Endothelial cell of umbilical vein (primary cell): Measurements from ENCODE around the gene ATOX1. TPM values are rescaled to one million over a fixed set of nuclear protein-coding genes. Genes with fewer than 3 reads are reported as not detected.

Source experiments
- BruUV-seq: library from RNA; stranded (reverse); fragments of 400-500 nt; replicated peaks from 2 replicates; lab custom pipeline; 2021; lab: Mats Ljungman, UMichigan
- CTCF ChIA-PET: fragments of 300-600, 350-600 bp; sonication (Branson Sonifier 250); formaldehyde crosslinking; loops from one replicate; lab custom pipeline; 2021; ENCODE audit warnings: antibody characterized with exemption, inconsistent platforms; lab: Charles Lee
- POLR2A ChIA-PET: fragments of 300-600, 350-600 bp; sonication (Branson Sonifier 250); formaldehyde crosslinking; loops from one replicate; lab custom pipeline; 2021; ENCODE audit warnings: antibody characterized with exemption, inconsistent platforms; lab: Charles Lee
- DNase-seq: peaks from one replicate; pipeline ENCODE4 v3.0.0-alpha.2; 2011; ENCODE audit warnings: low read depth, low spot score
- FAIRE-seq: peaks from 2 replicates; lab custom pipeline; 2011; peaks lifted over from hg19 to GRCh38; lab: Jason Lieb, UNC
- H2AFZ ChIP-seq: 2 replicates; pipeline ENCODE4 v1.6.0; 2012; ENCODE audit warnings: low read depth, low read length, control low read depth, inconsistent platforms
- H3K27ac ChIP-seq: 2 replicates; pipeline ENCODE4 v1.5.1; 2011; ENCODE audit warnings: low read depth, mild to moderate bottlenecking, control low read depth, low read length, moderate library complexity; ENCODE audit not compliant: insufficient read depth
- H3K27me3 ChIP-seq, 2 experiments: 2 replicates each; pipeline versions ENCODE4 v1.6.0 to v1.6.1; 2011; ENCODE audit warnings: low read length in 2 of 2, mixed read lengths in 1 of 2; ENCODE audit not compliant: control insufficient read depth in 2 of 2, insufficient read depth in 2 of 2
- H3K36me3 ChIP-seq, 2 experiments: 2 replicates in 1 of 2; 3 replicates in 1 of 2; pipeline ENCODE4 v1.5.1; 2011; ENCODE audit warnings: low read length in 2 of 2, mild to moderate bottlenecking in 1 of 2, moderate library complexity in 1 of 2; ENCODE audit not compliant: control insufficient read depth in 2 of 2, insufficient read depth in 2 of 2; ENCODE audit errors: extremely low read depth in 1 of 2
- H3K4me1 ChIP-seq: 3 replicates; pipeline ENCODE4 v1.5.1; 2011; ENCODE audit warnings: mild to moderate bottlenecking, low read length; ENCODE audit not compliant: control insufficient read depth, insufficient read depth; ENCODE audit errors: extremely low read depth
- H3K4me2 ChIP-seq: 2 replicates; pipeline ENCODE4 v1.6.1; 2011; ENCODE audit warnings: low read length, control low read depth, mixed read lengths; ENCODE audit not compliant: insufficient read depth
- H3K4me3 ChIP-seq, 3 experiments: fragments of 200-600 bp in 1 of 3; sonication (generic), shearing (Covaris generic) in 1 of 3; replicated peaks in 1 of 3; 2 replicates each; pipeline ENCODE4 v1.5.1; 2011 to 2016; ENCODE audit warnings: control low read depth in 3 of 3, low read length in 3 of 3, mild to moderate bottlenecking in 2 of 3, inconsistent platforms in 1 of 3, low read depth in 1 of 3, moderate library complexity in 1 of 3; ENCODE audit not compliant: insufficient read depth in 1 of 3
- H3K79me2 ChIP-seq: 2 replicates; pipeline ENCODE4 v1.6.0; 2012; ENCODE audit warnings: low read length, inconsistent platforms; ENCODE audit not compliant: control insufficient read depth, insufficient read depth
- H3K9ac ChIP-seq: replicated peaks from 2 replicates; pipeline ENCODE3; 2011; ENCODE audit warnings: low read length, control low read depth; ENCODE audit not compliant: insufficient read depth; ENCODE audit errors: extremely low read depth
- H3K9me1 ChIP-seq: replicated peaks from 3 replicates; pipeline ENCODE4 v1.6.0; 2011; ENCODE audit warnings: mild to moderate bottlenecking, low read length; ENCODE audit not compliant: control insufficient read depth, insufficient read depth; ENCODE audit errors: extremely low read depth
- H3K9me3 ChIP-seq: replicated peaks from 2 replicates; pipeline ENCODE4 v1.5.1; 2012; ENCODE audit warnings: low read length, inconsistent platforms; ENCODE audit not compliant: control insufficient read depth, insufficient read depth
- H4K20me1 ChIP-seq: replicated peaks from 2 replicates; pipeline ENCODE3; 2011; ENCODE audit warnings: mild to moderate bottlenecking, low read length; ENCODE audit not compliant: control insufficient read depth, insufficient read depth; ENCODE audit errors: extremely low read depth
- EZH2 ChIP-seq: IDR thresholded peaks from 2 replicates; pipeline ENCODE4 v1.6.1; 2012; ENCODE audit warnings: borderline replicate concordance, low read depth, mild to moderate bottlenecking, moderate library complexity, low read length, inconsistent platforms; ENCODE audit not compliant: severe bottlenecking
- FOS ChIP-seq: IDR thresholded peaks from 2 replicates; pipeline ENCODE4 v1.6.1; 2011; ENCODE audit warnings: mild to moderate bottlenecking, low read length, moderate library complexity, borderline replicate concordance; ENCODE audit not compliant: insufficient read depth
- GATA2 ChIP-seq: IDR thresholded peaks from 2 replicates; pipeline ENCODE4 v1.7.0; 2011; ENCODE audit warnings: low read depth, mild to moderate bottlenecking, moderate library complexity, mixed read lengths, low read length; ENCODE audit not compliant: insufficient read length, insufficient read depth
- JUN ChIP-seq: IDR thresholded peaks from 2 replicates; pipeline ENCODE4 v1.6.1; 2011; ENCODE audit warnings: borderline replicate concordance, low read depth; ENCODE audit not compliant: insufficient read length, insufficient read depth
- MYC ChIP-seq: IDR thresholded peaks from one replicate; pipeline ENCODE4 v1.6.1; 2011; ENCODE audit warnings: mild to moderate bottlenecking, low read depth, low read length
- POLR2A ChIP-seq: IDR thresholded peaks from 2 replicates; pipeline ENCODE4 v1.6.1; 2012; ENCODE audit warnings: low read depth, mild to moderate bottlenecking, control low read depth, low read length
- POLR2AphosphoS5 ChIP-seq: IDR thresholded peaks from 2 replicates; pipeline ENCODE4 v1.6.1; 2012; ENCODE audit warnings: low read depth, mild to moderate bottlenecking, control low read depth, low read length, moderate library complexity; ENCODE audit not compliant: insufficient read depth
- dilution Hi-C: fragments of 300-500 bp; cut with MboI; formaldehyde crosslinking; loops from one replicate; pipeline ENCODE4 v1.15.0; 2019; ENCODE audit warnings: low sequenced_read_pairs; ENCODE audit not compliant: extremely low pct_ligation_motif_present
- intact Hi-C: fragments of 100-400 bp; cut with micrococcal nuclease; formaldehyde crosslinking; loops from one replicate; pipeline ENCODE4 v1.10.0; 2022
- polyA plus RNA-seq, 4 experiments: library from polyadenylated mRNA; depleted of rRNA in 3 of 4; stranded (reverse) in 3 of 4; unstranded in 1 of 4; fragments of >200 nt; gene quantifications; 2 replicates each; pipeline versions ENCODE4 v1.2.1 to v1.2.3, GENCODE V29; 2011 to 2012; ENCODE audit warnings: missing spikeins in 1 of 4
- total RNA-seq: library from RNA; stranded (reverse); gene quantifications from 2 replicates; pipeline ENCODE4 v1.2.3, GENCODE V29; 2021
- TF ChIP-seq, protein P1 (sequence below), 2 donors: IDR thresholded peaks; 1 replicate in 1 of 2; 2 replicates in 1 of 2; pipeline ENCODE4 v1.5.1; 2011; ENCODE audit warnings: low read length in 2 of 2, mild to moderate bottlenecking in 2 of 2, moderate library complexity in 2 of 2, control low read depth in 1 of 2, inconsistent platforms in 1 of 2, low read depth in 1 of 2; ENCODE audit not compliant: insufficient read depth in 1 of 2; ENCODE audit errors: extremely low read depth in 1 of 2
- TF ChIP-seq, protein P2 (sequence below): IDR thresholded peaks from 2 replicates; pipeline ENCODE4 v1.6.1; 2011; ENCODE audit not compliant: insufficient read depth, insufficient read length

Gene ATOX1
- total and polyA plus RNA-seq, 2 donors (not counting 3 experiments of a cell fraction or from before 2014, with no cell fraction given), result 113 to 292 TPM

DNA sequence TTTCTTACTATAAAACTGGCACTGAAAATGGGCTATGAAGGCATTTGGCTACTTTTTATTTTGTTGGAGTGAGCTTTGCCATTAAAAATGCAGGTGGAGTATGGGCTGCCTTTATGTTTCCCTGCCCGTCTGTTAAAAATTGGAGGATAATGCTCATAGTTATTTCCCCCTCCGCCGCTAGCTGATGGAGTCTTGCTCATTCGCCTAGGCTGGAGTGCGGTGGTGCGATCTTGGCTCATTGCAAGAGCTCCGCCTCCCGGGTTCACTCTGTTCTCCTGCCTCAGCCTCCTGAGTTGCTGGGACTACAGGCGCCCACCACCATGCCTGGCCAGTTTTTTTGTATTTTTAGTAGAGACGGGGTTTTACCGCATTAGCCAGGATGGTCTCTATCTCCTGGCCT lies 21.9 kb upstream of the ATOX1 start:
- POLR2A ChIA-PET, result interaction anchor here (2.0 kb wide), 1 partner anchor 9 kb away, joined by 4 read pairs; the partner anchor contains the start of gene G3BP1
- Histone ChIP-seq H3K79me2 (peaks cover 100% of the 10 kb centered on the region), H3K27ac (no peak overlapping the region), H3K27me3 (no peaks in the 10 kb centered on the region), H3K4me1 (peaks cover 14% of the 10 kb centered on the region), H3K9me3 (no peaks in the 10 kb centered on the region), H4K20me1 (peaks cover 40% of the 10 kb centered on the region), H3K9me1 (no peaks in the 10 kb centered on the region), H3K36me3 (peaks cover 2% of the 10 kb centered on the region in 2 experiments), H3K4me3 (no peak overlapping the region), H3K9ac (no peak overlapping the region), H2AFZ (no peak overlapping the region), H3K4me2 (no peak overlapping the region)
- no peak for FAIRE-seq
- intact Hi-C loops (no loop called here), dilution Hi-C loops (no loop called here)
- BruUV-seq, result no TSS peak
- TF ChIP-seq, protein P1, sequence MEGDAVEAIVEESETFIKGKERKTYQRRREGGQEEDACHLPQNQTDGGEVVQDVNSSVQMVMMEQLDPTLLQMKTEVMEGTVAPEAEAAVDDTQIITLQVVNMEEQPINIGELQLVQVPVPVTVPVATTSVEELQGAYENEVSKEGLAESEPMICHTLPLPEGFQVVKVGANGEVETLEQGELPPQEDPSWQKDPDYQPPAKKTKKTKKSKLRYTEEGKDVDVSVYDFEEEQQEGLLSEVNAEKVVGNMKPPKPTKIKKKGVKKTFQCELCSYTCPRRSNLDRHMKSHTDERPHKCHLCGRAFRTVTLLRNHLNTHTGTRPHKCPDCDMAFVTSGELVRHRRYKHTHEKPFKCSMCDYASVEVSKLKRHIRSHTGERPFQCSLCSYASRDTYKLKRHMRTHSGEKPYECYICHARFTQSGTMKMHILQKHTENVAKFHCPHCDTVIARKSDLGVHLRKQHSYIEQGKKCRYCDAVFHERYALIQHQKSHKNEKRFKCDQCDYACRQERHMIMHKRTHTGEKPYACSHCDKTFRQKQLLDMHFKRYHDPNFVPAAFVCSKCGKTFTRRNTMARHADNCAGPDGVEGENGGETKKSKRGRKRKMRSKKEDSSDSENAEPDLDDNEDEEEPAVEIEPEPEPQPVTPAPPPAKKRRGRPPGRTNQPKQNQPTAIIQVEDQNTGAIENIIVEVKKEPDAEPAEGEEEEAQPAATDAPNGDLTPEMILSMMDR (IDR thresholded peaks at IDR 0.05; ENCODE audit: extremely low read depth in 1 of 2, insufficient read depth in 1 of 2, low read depth in 1 of 2, low read length in 2 of 2), result no peak
- TF ChIP-seq FOS (no peak), GATA2 (no peak), POLR2AphosphoS5 (no peak), POLR2A (no peak), JUN (no peak), MYC (no peak), EZH2 (no peak)
- TF ChIP-seq, protein P2, sequence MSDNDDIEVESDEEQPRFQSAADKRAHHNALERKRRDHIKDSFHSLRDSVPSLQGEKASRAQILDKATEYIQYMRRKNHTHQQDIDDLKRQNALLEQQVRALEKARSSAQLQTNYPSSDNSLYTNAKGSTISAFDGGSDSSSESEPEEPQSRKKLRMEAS, result no peak
- DNase-seq, result no peak
- CTCF ChIA-PET, result no interaction called here
